ENCODE data around the gene GSX2. TPM values are rescaled to one million over a fixed set of nuclear protein-coding genes. Genes with fewer than 3 reads are reported as not detected.

Gene GSX2
- total and polyA plus RNA-seq, 2 of the 13 experiments (the other 11 are each of a cell fraction or from before 2014, with no cell fraction given), result not detected

GRCh38 chr4:54082168-54082567 lies 17.8 kb upstream of the GSX2 start (continued):
- no peak for TF ChIP-seq KIAA2018 (CRISPR knock-in tag; IDR thresholded peaks at IDR 0.05; ENCODE audit: borderline replicate concordance)
- TF ChIP-seq LCORL (IDR thresholded peaks at IDR 0.05), result peak; percentile 53; the same call in 1 of the 2 replicates
- TF ChIP-seq LCORL (CRISPR knock-in tag; IDR thresholded peaks at IDR 0.05), result no peak; the same call in 1 of the 2 replicates
- no peak for TF ChIP-seq TFDP1 (CRISPR knock-in tag; IDR thresholded peaks at IDR 0.05; ENCODE audit: borderline replicate concordance)
- no peak for TF ChIP-seq ZNF367 (CRISPR knock-in tag; IDR thresholded peaks at IDR 0.05; ENCODE audit: borderline replicate concordance)
- TF ChIP-seq NONO (IDR thresholded peaks at IDR 0.05), result no peak
- TF ChIP-seq NONO (CRISPR knock-in tag; conservative IDR thresholded peaks at IDR 0.05), result no peak
- TF ChIP-seq ZNF501 (CRISPR knock-in tag; IDR thresholded peaks at IDR 0.05), result no peak
- TF ChIP-seq ZNF879 (CRISPR knock-in tag; IDR thresholded peaks at IDR 0.05), result no peak
- TF ChIP-seq TBP (CRISPR knock-in tag; IDR thresholded peaks at IDR 0.05), result no peak
- TF ChIP-seq HIC2 (CRISPR knock-in tag; IDR thresholded peaks at IDR 0.05; ENCODE audit: low read depth), result no peak
- TF ChIP-seq ARNTL (CRISPR knock-in tag; IDR thresholded peaks at IDR 0.05), result no peak
- TF ChIP-seq ZNF607 (CRISPR knock-in tag; IDR thresholded peaks at IDR 0.05; ENCODE audit: borderline replicate concordance), result no peak
- TF ChIP-seq ZNF562 (CRISPR knock-in tag; IDR thresholded peaks at IDR 0.05; ENCODE audit: borderline replicate concordance), result no peak
- TF ChIP-seq HOXA5 (CRISPR knock-in tag; IDR thresholded peaks at IDR 0.05), result no peak
- no peak for TF ChIP-seq TCF7L2 (IDR thresholded peaks at IDR 0.05; ENCODE audit: low read depth, low read length)
- peak; percentile 78; the same call in 1 of the 2 replicates for TF ChIP-seq SALL1 (CRISPR knock-in tag; IDR thresholded peaks at IDR 0.05)
- no peak for TF ChIP-seq KMT2B (CRISPR knock-in tag; IDR thresholded peaks at IDR 0.05)
- TF ChIP-seq ZNF280B (CRISPR knock-in tag; IDR thresholded peaks at IDR 0.05; ENCODE audit: borderline replicate concordance), result no peak
- no peak for TF ChIP-seq POLR2G (IDR thresholded peaks at IDR 0.05; ENCODE audit: low read depth, low read length)

Data from HepG2 (cell line).